Lower leg skin (tissue), 4 donors: ENCODE measurements around the gene SPPL2B. TPM values are rescaled to one million over a fixed set of nuclear protein-coding genes. Genes with fewer than 3 reads are reported as not detected.

Experiments
- DNase-seq, 2 donors: peaks; one replicate each; pipeline ENCODE4 v3.0.0-alpha.2; 2019; ENCODE audit warnings: low spot score in 2 of 2
- H3K4me3 ChIP-seq: fragments of 200-600 bp; sonication (generic); 2 replicates; pipeline ENCODE4 v1.5.1; 2017; ENCODE audit warnings: mild to moderate bottlenecking, low read depth; ENCODE audit not compliant: poor library complexity, severe bottlenecking
- POLR2A ChIP-seq, 2 donors: fragments of 450-650 bp; IDR thresholded peaks; one replicate each; pipeline ENCODE4 v1.6.1; 2016 to 2017; ENCODE audit warnings: antibody characterized with exemption in 2 of 2, mild to moderate bottlenecking in 1 of 2, moderate library complexity in 1 of 2
- WGBS, 2 donors: methylation state at CpG; one replicate each; pipeline ENCODE4 v1.1.5; 2018; 5-methylcytosine and 5-hydroxymethylcytosine counted together
- intact Hi-C: fragments of 100-400 bp; cut with DNase I; formaldehyde crosslinking; loops from one replicate; pipeline ENCODE4 v1.15.0; 2023; ENCODE audit warnings: low total_unique reads
- total RNA-seq, 4 donors: library from RNA; depleted of rRNA; stranded (reverse); fragments of >200 nt; gene quantifications; one replicate each; pipeline ENCODE4 v1.1.0, GENCODE V29; 2016
- TF ChIP-seq, protein P1 (sequence below), 3 donors: fragments of 450-650 bp; IDR thresholded peaks; one replicate each; pipeline ENCODE4 v1.5.1; 2016; ENCODE audit warnings: antibody characterized with exemption in 3 of 3, mild to moderate bottlenecking in 3 of 3, moderate library complexity in 2 of 3

SPPL2B gene
- total RNA-seq, 4 donors from 2014 or later: 36.1 to 84.7 (median 51.0) TPM

DNA sequence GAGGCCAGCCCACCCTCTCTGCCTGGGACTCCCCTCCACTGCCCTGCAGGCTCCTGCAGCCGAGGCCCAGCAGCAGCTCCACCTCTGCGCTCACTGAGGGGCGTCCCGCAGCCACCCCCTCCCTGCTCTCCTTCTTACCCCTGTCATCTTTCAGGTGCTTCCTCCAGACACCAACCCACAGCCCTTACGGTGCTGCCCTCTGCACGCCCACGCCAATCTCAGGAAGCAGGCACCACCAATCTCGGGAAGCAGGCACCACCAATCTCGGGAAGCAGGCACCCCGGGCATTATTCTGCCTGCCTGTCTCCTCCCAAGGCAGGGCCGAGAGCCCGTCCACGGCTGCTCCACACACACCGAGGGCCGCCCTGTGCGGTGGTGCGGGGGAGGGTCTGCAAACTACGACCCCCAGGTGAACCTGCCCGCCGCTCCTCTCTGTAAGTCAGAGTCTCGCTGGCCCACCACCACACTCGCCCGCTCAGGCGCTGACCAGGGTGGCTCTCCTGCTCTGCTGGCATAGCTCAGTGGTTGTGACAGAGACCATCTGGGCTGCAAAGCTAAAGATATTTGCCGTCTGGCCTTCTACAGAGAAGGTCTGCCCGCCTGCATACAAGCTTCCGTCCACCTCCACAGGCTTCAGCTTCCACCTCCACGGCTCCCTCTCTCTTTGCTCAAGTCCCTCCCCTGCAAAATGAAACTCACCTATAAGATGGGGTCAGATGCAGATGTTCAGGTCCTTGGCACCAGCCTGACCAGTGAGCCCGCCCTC is 3.0 kb upstream of the SPPL2B start:
- TF ChIP-seq, protein P1, sequence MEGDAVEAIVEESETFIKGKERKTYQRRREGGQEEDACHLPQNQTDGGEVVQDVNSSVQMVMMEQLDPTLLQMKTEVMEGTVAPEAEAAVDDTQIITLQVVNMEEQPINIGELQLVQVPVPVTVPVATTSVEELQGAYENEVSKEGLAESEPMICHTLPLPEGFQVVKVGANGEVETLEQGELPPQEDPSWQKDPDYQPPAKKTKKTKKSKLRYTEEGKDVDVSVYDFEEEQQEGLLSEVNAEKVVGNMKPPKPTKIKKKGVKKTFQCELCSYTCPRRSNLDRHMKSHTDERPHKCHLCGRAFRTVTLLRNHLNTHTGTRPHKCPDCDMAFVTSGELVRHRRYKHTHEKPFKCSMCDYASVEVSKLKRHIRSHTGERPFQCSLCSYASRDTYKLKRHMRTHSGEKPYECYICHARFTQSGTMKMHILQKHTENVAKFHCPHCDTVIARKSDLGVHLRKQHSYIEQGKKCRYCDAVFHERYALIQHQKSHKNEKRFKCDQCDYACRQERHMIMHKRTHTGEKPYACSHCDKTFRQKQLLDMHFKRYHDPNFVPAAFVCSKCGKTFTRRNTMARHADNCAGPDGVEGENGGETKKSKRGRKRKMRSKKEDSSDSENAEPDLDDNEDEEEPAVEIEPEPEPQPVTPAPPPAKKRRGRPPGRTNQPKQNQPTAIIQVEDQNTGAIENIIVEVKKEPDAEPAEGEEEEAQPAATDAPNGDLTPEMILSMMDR (IDR thresholded peaks at IDR 0.05): no peak
- TF ChIP-seq POLR2A (IDR thresholded peaks at IDR 0.05): no peak
- WGBS, 2 donors: 81 to 85% methylated on average over 28 to 29 of the region's 29 CpGs
- no peak overlapping the region for H3K4me3 ChIP-seq
- DNase-seq: no peak
- intact Hi-C loops: no loop called here

DNA sequence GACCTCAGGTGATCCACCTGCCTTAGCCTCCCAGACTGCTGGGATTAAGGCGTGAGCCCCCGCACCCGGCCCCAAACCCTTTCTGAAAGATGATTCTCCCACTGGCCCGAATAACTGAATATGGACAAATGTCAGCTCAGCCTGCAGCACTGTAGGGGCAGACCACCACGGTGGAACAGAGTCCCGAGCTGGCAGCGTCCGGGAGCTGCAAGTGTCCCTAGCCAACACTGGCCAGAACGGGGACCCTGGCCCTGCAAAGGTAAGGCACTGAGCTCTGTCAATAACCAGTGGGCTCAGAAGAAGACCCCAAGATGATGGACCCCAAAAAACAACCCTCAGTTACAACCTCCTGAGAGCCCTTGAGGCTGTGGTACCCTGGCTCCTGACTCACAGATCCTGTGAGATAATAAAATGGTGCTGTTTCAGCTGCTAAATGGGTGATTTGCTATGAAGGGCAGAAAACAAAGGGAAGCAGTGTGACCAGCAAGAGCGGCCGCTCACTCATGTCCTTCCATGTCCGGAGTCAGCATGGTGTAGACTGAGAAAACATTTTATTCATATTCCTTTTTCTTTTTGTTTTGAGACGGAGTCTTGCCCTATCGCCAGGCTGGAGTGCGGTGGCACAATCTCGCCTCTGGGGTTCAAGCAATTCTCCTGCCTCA is 1.7 kb upstream of the SPPL2B start:
- 86 to 93% methylated on average over 8 to 16 of the region's 16 CpGs for WGBS, 2 donors
- no peak overlapping the region for H3K4me3 ChIP-seq
- DNase-seq: no peak
- intact Hi-C loops: no loop called here
- TF ChIP-seq, protein P1 (IDR thresholded peaks at IDR 0.05): no peak
- TF ChIP-seq POLR2A (IDR thresholded peaks at IDR 0.05): no peak

DNA sequence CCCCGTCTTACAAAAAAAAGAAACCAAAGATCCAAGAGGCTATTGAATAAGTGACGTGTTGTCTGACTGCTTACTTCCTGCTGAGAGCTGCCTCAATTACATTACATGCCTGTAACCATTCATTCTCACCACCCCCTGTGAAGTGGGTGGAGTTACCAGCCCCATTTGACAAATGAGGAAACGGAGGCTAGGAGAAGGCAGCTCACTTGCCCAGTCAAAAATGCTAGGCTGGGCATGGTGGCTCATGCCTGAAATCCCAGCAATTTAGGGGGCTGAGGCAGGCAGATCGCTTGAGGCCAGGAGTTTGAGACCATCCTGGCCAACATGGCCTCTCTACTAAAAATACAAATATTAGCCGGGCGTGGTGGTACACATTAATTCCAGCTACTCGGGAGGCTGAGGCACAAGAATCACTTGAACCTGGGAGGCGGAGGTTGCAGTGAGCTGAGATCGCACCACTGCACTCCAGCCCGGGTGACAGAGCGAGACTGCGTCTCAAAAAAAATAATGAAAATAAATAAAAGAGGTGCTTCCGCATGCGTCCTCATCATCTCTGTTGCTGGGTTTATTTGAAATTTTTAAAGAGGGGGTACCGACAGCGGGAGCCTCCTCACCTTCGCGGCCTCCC is 597 bp upstream of the SPPL2B start:
- peak overlapping the region; percentile 76 for H3K4me3 ChIP-seq
- WGBS, 2 donors: 1% methylated on average over 18 of the region's 18 CpGs
- DNase-seq: peak in 1 of 2 donors; percentile 33
- TF ChIP-seq, protein P1 (IDR thresholded peaks at IDR 0.05): no peak
- TF ChIP-seq POLR2A (IDR thresholded peaks at IDR 0.05): no peak
- intact Hi-C loops: no loop called here

DNA sequence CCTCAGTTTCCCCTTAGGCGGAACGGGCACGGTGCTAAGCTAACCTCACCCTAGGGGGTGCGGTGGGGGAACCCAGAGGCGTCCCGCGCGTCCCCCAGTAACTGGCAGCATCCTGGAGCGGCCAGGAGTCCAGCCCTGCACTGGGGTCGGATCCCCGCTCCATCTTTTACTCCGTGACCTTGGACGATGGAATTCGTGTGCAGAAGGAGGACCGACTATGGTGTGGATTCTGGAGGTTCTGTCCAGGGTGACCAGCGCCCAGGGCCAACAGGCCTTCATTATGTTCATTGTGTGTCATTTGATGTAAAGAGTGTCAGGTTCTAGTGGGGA is 630 bp downstream of the SPPL2B start:
- TF ChIP-seq, protein P1 (IDR thresholded peaks at IDR 0.05): no peak
- no peak for TF ChIP-seq POLR2A (IDR thresholded peaks at IDR 0.05)
- WGBS, 2 donors: 0 to 2% methylated on average over 11 to 15 of the region's 16 CpGs
- DNase-seq: no peak
- intact Hi-C loops: no loop called here
- peak overlapping the region; percentile 76 for H3K4me3 ChIP-seq

DNA sequence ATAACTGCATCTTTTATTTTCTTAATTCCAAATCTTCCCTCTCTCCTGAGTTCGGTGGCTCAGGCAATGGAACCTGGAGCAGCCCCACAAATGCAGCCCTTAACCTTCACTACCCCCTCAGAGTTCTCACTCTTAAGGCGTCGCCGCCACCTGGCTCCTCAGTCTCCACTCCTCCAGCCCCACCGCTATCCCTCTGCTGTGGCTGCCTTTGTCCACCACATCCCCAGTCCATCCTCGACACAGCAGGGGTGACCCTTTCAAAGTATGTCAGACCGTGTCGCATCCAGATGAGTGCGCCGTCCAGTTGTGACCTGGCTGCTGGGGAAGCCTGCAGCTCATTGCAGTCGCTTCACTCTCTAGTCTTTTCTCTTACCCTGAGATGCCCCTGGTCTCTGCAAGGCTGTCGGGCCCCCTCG is 1.0 kb downstream of the SPPL2B start:
- DNase-seq: no peak
- WGBS, 2 donors: 55 to 58% methylated on average over 13 of the region's 13 CpGs
- intact Hi-C loops: no loop called here

More for the DNA sequence above, 1.0 kb downstream of the SPPL2B start:
- TF ChIP-seq, protein P1 (IDR thresholded peaks at IDR 0.05): no peak
- no peak for TF ChIP-seq POLR2A (IDR thresholded peaks at IDR 0.05)
- no peak overlapping the region for H3K4me3 ChIP-seq
